Activated naive CD8-positive, alpha-beta T cell treated with anti-CD3 and anti-CD28 coated beads, Interleukin-2, amount 10 ng/mL, durations not matched to agents 7 days and 5 days (primary cell): ENCODE results near the gene GOLGA8Q. TPM values are rescaled to one million over a fixed set of nuclear protein-coding genes. Genes with fewer than 3 reads are reported as not detected.
"Not testable (repeated sequence)": the region's sequence is repeated elsewhere in the genome, so short reads cannot be mapped to it uniquely, and the experiment has no call there.

Experiments used
- ATAC-seq: fragments of 150-1000 bp; cut with Tn5 transposase; one replicate; pipeline ENCODE4 v1.10.0; 2021; ENCODE audit warnings: low read depth, moderate library complexity
- POLR2A ChIA-PET: fragments of 350-600 bp; sonication (Branson Sonifier 250); formaldehyde crosslinking; loops from one replicate; lab custom pipeline; 2021; ENCODE audit warnings: antibody characterized with exemption; lab: Charles Lee
- DNase-seq: peaks from one replicate; pipeline ENCODE4 v3.0.0; 2021
- H3K27ac Mint-ChIP-seq: one replicate; pipeline ENCODE4 v1.8.0; 2022; ENCODE audit warnings: mild to moderate bottlenecking, mixed read lengths
- H3K27me3 Mint-ChIP-seq: one replicate; pipeline ENCODE4 v1.8.0; 2022; ENCODE audit warnings: mild to moderate bottlenecking, moderate library complexity, mixed read lengths
- H3K36me3 Mint-ChIP-seq: one replicate; pipeline ENCODE4 v1.8.0; 2021; ENCODE audit warnings: mild to moderate bottlenecking, mixed read lengths
- H3K4me1 Mint-ChIP-seq: one replicate; pipeline ENCODE4 v1.8.0; 2021; ENCODE audit warnings: mixed read lengths
- H3K4me3 Mint-ChIP-seq: one replicate; pipeline ENCODE4 v1.8.0; 2022; ENCODE audit warnings: mild to moderate bottlenecking, moderate library complexity, mixed read lengths
- H3K9me3 Mint-ChIP-seq: one replicate; pipeline ENCODE4 v1.8.0; 2021; ENCODE audit warnings: mixed read lengths
- total RNA-seq, 2 experiments: library from RNA; stranded (reverse); gene quantifications; one replicate each; pipeline ENCODE4 v1.2.3, GENCODE V29; 2021

Gene GOLGA8Q
- total RNA-seq, 2 experiments from 2014 or later, result 13.1 to 16.0 TPM

DNA sequence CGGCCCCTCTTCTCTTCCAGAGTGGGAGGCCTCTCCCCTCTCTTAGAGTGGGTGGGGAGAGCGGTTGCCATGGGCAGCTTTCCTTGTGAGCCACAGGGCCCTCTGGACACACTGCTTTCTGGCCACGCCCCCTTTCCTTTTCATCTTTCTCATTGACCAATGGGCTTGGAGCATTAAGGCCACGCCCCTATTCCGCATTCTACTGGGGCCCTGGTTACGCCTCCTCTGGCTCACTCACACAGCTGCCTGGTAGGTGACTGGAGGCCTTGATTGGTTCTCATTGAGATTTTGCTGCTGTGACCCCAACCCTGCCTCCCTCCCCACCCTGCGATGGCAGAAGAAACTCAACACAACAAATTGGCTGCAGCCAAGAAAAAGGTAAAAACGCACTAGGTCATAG, 51.9 kb downstream of the GOLGA8Q start, which contains the start of gene GOLGA8H:
TSS of gene GOLGA8H (plus strand) at position 233 of the 400 bp plus-strand sequence. CDS start at position 331, 98 bp downstream.
- H3K4me3 Mint-ChIP-seq, H3K9me3 Mint-ChIP-seq, POLR2A ChIA-PET, DNase-seq, H3K36me3 Mint-ChIP-seq, H3K27ac Mint-ChIP-seq, H3K27me3 Mint-ChIP-seq, ATAC-seq, H3K4me1 Mint-ChIP-seq: not testable (repeated sequence)

Other genes with a start within 250 kb of the GOLGA8Q start
- 1 to 10 TPM; 1.9 to 2.7 TPM for gene CHRFAM7A, start 158.5 kb upstream of the GOLGA8Q start, total RNA-seq
- 10 to 100 TPM; 28.2 to 35.4 TPM for gene GOLGA8R, start 137.8 kb upstream of the GOLGA8Q start, total RNA-seq
- under 1 TPM; 0.54 to 0.64 TPM for gene GOLGA8H, start 52.0 kb downstream of the GOLGA8Q start, total RNA-seq